Raji (cell line): ENCODE data around the gene KL.

Experiments
- POLR2A ChIP-seq: IDR thresholded peaks from 2 replicates; pipeline ENCODE4 v1.6.1; 2011; ENCODE audit warnings: low read depth, low read length, control low read depth; ENCODE audit not compliant: insufficient read depth

Gene KL

DNA sequence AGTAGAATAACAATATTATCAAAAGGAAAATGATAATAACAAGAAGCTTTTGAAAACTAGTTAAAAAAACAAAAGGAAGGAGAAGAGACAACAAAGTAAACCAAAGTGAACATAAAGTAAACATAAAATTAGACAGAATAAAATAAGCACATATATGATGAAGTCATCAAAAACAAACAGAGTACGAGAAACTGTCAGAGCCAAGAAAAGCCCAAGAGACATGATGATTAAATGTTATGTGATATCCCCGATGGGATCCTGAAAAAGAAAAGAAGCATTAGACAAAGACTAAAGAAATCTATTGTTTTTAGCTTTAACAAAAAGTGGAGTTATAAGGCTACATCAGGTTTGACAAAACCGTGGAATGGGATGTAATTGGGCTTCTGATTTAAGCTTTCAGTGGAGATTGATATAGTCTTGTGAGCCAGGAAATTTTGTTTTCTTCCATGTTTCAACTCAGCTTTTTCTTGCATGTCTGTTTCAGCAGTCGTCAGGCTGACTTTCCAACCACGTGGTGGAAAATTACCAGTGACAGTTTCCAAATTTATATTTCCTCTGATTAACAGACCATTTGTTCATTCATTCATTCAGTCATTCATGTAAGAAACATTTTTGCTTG, 64.9 kb downstream of the KL start:
- TF ChIP-seq POLR2A: no peak

DNA sequence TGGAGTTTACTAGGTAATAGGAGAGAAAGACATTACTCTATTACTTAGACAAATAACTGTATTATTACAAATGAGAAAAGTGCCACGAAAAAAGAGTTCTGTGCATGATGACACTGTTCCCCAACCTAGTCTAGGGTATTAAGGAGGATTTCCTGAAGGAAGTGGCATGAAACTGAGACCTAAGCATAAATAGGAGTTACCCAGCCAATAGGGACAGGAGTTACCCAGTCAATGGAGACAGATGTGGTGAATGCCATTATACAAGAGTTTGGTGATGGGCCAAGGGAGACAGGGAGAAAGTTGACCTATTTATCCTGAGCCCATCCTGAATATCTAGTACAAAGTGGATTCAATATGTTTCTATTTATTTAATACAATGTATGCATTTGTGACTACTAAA, 65.4 kb downstream of the KL start:
- TF ChIP-seq POLR2A: no peak

DNA sequence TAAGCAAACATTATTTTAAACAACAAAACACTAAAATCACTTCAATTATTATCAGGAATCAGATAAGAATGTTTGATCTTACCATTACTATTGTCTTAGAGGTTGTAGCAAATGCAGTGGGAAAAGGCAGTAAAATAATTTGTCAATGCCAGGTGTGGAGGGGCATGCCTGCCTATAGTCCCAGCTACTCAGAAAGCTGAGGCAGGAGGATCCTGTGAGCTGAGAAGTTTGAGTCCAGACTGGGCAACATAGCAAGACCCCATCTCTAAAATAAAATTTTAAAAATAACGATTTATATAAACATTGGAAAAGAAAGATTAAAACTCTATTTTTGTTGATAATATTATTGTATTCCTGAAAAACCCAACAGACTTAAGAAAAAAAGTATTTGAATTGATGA, 66.8 kb downstream of the KL start:
- no peak for TF ChIP-seq POLR2A

DNA sequence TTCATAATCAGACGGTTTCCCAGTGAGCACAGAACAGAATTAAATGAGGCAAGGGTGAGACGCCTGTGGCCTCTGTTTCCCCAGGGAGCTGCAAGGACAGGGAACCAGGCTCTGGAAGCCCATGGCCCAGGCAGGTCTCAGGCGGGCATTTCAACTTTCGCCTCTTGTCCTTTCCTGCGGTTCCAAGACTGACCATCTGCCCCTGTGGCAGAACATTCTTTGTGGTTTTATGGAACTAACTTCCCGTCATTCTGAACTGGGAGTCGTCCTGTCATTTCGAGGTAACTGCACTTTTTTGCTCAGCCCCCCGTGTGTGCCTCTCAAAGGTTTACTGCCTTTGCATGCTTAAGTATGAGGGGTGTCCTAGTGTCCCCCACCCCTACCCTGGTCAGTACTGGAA, 70.9 kb downstream of the KL start:
- no peak for TF ChIP-seq POLR2A

DNA sequence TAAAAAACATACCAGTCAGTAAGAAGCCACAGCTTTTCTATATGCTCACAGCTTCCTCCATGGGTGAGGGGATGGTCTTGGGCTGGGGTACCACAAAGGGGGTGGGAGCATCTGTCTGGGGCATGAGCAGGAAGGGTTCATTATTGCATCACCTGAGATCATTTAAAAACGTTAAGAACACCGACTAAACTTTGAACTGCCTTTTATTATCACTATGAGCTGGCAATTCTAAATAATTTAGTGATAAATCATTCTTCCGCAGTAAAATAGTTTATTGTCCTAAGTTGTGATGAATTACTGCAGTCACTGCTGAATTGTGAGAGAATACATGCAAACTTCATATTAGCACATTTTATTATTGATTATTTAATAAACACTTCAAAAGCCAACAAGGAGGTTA, 71.6 kb downstream of the KL start:
- no peak for TF ChIP-seq POLR2A

GRCh38 chr13:33089311-33089710, 73.1 kb downstream of the KL start:
- no peak for TF ChIP-seq POLR2A

DNA sequence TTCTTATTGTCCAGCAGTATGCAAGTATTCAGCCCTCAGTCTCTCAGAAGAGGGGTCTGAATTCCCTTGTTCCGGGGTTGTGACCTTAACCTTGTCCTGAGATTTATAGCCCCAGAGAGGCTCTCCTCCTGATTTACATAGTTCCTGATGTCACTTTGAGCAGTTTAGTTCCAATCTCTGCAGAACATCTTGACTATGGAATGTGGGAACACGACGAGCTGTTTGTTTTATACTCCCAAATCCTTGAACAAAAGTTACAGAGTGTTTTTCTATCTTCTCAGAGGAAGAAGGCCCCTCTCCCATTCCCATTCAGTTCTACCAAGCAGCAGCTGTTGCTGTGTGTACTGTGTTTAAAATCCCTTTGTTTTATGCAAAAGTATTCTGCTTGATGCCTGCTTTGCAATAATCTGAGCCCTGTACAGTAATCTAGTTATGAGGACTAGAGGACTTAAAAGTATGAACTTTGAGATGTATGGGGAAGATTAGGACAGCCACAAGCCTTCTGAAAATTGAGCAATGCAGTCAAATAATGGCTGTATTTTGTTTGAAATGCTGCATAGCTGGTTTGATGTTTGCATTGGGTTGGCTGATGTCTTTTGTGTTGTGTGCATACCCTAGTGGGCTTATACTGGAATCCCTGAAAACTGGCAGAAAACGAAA, 74.7 kb downstream of the KL start:
- no peak for TF ChIP-seq POLR2A

DNA sequence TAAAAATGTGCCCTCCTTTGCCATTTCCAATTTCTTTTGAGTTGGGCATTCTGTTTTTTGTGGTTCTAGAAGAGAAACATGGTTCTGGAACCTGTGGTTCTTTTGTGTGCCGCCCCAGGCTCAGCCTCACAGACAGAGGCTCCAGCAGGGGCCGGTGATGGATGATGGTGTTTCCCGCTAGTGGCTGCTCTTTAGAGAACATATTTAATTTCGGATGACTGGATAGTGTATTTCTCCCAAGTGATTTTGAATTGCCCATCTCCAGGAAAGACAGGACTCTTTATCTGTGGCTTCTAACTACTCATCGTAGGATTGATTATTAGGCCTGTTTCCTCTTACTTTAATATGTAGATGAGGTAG, 75.2 kb downstream of the KL start:
- TF ChIP-seq POLR2A: no peak

DNA sequence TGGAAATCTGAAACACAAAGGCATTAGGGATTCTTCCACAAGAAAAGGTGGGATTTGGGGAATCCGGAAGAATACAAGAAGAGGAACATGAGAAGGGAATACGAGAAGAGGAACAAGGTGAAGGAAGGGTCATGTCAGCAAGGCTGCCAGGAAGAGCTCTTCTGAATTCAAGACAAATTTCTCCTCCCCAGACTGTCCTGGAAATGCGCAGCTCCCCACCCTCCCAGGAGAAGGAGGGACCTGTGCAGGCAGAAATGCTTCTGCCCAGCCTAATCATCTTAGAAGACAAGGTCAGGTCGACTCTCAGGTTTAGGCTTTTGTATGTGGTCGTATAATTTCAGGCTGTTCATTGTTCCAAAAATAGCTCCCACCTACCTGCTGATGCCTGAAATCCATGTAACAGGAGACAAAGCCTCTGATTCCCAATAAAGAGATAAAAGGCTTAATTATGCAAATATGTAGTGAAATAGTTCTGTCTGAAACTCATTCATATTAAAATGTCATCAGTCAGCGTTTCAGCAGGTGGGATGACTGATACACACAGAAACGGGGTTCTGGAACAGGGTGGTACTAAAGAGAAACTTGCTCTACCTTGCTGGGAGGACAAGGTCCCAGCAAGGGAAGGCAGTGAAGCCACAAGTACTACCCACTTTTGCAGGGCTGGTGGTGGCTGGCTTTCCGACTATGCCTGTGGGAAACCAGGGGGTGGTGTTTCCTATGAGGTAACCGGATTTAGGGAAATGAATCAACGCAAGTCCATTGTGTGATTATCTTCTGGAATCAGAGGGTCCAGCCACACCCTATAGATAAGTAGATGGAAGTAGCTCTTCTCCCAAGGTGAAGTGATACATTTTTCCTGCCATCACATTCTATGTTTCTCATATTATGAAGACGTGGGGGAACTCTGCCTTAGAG, 76.1 kb downstream of the KL start:
- no peak for TF ChIP-seq POLR2A

DNA sequence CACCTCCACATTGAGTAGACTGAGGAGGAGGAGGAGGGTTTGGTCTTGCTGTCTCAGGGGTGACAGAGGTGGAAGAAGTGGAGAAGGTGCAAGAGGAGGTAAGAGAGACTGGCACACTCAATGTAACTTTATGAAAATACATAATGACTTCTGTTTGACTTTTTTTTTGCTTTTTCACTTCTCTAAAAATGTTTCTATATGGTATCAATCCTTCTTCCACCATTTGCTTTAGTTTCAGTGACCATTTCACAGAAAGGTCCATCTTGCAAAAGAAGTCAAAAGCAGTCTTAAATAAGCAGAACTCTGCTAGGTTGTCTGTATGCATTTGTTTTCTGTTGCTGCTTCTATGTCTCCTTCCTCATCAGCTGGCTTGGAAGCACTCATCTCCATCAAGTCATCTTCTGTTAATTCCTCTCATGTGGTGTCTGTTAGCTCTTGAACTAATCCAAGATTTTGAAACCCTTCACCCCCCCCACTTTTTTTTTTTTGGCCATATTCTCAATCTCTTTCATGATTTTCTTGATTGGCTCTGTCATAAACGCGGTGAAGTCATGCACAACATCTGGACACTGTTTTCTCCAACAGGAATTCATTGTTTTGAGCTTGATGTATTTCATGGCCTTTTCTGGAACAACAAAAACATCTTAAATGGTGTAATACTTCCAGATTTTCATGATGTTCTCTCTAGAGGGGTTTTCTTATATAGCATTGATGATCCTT, 80.8 kb downstream of the KL start:
- no peak for TF ChIP-seq POLR2A

DNA sequence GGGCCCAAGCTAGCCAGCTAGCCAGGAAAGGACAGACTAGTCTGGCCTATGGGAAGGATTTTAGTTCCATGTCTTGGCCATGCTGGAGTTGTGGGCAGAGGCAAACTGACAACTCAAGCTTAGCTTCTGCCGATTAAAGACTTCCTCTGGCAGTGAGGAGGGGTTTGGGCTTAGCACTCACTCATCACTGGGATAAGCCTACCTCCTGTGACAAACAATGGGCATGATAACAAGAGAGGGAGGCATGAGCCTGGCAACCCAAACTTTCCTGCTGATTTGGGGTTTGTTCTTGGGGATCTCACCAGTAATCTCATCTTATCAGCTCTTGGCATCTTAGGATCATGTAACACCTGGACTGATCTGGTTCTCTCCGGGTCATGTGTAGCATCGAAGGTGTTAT, 83.6 kb downstream of the KL start:
- TF ChIP-seq POLR2A: no peak

DNA sequence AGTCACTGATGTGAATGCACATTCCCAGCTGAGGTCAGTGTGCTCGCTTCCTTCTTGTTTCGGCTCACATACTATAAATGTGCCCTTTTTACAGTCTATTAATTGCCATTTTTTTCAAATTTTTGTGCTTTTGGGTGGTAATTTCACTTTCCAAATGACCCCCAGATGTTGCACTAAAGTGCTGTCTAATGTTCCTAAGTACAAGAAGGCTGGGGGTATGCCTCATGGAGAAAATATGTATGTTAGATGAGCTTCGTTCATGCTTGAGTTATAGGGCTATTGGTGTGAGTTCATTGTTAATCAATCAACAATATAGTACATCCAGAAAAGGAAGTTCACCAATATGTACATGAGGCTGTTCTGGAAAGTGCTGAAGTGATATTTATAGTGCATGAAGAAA, 84.7 kb downstream of the KL start:
- no peak for TF ChIP-seq POLR2A

DNA sequence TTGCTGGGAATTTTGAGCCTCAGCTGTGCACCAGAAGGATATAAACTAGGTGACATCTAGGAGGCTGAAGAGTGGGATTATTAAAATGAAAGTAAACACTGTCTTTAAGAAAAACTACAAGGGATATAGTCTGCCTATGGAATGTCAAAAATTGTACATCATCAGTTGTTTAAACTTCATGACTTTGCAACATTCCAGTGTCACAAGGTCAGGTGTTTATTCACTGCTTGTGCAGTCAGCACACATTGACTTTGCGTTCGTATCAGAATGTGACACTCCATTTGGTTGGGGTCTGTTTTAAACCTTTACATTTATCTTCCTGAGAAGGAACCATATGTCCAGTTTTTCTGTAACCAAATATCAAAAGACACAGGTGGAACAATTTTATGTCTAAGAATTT, 85.6 kb downstream of the KL start:
- no peak for TF ChIP-seq POLR2A

- TF ChIP-seq POLR2A: no peak
These were observed 87.2 kb downstream of the KL start for GRCh38 chr13:33103457-33103856.

DNA sequence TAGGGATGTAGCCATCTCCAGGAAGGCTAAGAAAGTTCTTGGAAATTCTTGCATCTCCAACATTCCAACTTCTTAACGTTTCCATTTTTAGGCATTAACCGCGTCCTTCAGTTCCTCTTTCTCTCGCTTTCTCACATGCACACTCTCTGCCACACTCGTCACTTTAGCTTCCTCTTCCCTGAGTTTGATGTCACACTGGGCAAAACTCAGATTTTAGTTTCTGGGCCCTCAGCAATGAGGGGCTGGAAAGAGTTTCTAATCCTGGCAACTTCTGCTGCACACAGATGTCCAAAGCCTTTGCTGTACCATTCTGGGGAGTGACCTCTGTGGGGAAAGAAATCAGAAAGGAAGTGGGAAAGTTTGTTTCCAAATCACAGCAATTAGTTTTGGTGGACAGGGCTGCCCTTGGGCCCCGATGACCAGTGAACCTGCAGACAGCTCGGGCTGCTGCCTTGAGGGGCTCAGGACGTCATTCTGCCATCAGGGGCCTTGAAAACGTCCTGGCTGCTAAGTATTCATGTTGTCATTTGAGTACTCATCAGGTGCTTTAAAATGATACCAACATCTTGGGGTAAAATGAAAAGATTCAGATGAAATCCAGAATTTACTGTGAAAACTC, 89.3 kb downstream of the KL start:
- no peak for TF ChIP-seq POLR2A
